GM19238 (cell line): ENCODE results near the gene COPS6.
A peak's percentile ranks its signal among the peaks of the same experiment; 100 is the strongest.

ENCODE experiments used
- DNase-seq: peaks from one replicate; pipeline ENCODE4 v3.0.0; 2011; ENCODE audit warnings: low spot score; ENCODE audit not compliant: insufficient read length

The COPS6 gene

GRCh38 chr7:100088621-100089457 lies at the start of gene COPS6:
Gene COPS6 (plus strand): TSS chr7:100088969. CDS start chr7:100088991, 22 bp downstream.
- peak; percentile 79 for DNase-seq

DNA sequence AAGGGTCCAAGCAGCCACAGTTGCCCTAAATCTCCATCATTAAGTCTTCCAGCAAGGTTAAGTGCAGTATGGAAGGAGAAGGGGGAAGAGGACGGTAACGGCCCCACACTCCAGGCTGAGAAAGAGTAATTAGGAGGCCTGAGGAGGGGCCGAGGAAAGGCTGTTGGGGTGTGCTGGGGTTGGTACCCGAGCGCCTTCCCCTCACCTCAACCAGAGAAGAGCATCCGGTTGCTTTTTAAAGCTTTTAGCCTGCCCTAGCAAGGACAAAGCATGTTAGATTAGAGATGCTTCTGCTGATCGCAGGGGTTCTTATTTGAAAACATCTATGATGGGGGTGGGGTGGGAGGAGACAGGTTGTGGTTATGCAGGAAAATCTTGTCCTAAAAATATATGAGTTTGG lies 48.2 kb upstream of the COPS6 start:
- no peak for DNase-seq

DNA sequence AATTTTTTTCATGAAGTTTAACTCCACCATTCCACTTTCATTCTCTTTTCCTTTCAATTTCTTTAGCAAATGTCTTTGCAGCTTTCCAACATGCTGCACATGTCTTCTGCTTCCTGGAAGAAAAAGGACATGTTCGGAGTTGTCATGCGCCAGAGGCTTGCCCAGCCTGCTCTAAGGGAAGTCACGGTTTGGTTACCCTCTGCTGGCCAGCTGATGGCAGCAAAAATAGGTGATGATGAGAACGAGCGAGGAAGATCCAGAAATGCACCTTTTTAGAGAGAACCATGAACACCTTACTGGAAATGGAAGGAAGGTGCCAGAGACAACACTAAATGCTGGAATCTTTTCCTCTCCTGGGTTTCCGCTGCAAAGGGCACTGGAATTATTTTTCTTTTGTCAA lies 44.1 kb upstream of the COPS6 start:
- no peak for DNase-seq

DNA sequence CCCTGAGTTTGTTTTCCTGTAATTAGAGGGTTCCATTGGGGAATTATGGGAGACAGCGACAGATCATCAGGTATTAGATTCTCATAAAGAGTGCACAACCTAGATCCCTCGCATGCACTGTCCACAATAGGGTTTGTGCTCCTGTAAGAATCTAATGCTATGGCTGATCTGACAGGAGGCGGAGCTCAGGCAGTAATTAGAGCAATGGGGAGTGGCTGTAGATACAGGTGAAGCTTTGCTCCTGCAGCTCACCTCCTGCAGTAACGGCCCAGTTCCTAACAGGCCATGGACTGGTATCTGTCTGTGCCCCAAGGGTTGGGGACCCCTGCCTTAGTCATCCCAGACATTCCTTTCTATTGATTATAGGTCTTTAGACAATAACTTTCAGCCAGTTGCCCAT lies 40.1 kb upstream of the COPS6 start:
- no peak for DNase-seq

- peak; percentile 87 for DNase-seq
These were observed 39.1 kb upstream of the COPS6 start, which contains the start of gene ZSCAN21 for GRCh38 chr7:100049441-100050291. Gene ZSCAN21 (plus strand): TSS chr7:100049774. CDS start chr7:100057007, 7,233 bp downstream.

GRCh38 chr7:100051611-100052010 lies 37.2 kb upstream of the COPS6 start:
- DNase-seq, result no peak

GRCh38 chr7:100053215-100053614 lies 35.6 kb upstream of the COPS6 start:
- DNase-seq, result no peak

DNA sequence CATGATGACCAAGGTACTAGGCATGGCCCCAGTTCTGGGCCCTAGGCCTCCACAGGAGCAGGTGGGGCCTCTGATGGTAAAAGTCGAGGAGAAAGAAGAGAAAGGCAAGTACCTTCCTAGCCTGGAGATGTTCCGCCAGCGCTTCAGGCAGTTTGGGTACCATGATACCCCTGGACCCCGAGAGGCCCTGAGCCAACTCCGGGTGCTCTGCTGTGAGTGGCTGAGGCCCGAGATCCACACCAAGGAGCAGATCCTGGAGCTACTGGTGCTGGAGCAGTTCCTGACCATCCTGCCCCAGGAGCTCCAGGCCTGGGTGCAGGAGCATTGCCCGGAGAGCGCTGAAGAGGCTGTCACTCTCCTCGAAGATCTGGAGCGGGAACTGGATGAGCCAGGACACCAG lies 31.8 kb upstream of the COPS6 start:
- no peak for DNase-seq

DNA sequence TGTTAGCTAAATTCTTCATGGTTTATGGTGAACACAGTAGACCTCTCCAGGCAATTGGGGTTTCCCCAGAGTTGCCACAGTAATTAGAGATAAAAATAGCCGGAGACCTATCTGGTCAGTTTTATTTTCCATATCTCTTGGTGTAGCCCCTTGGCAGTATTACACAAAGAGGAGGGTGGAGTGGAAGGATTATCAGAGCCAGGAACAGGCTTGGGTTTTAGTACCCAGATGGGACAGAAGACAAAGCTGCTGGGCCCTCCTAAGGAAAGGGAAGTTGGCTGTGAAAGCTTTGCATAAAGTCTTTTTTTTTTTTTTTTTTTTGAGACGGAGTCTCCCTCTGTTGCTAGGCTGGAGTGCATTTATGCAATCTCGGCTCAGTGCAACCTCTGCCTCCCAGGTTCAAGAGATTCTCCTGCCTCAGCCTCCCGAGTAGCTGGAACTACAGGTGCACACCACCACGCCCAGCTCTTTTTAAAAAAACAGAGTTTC lies 29.5 kb upstream of the COPS6 start:
- no peak for DNase-seq

GRCh38 chr7:100061518-100062193 lies 27.1 kb upstream of the COPS6 start:
- DNase-seq, result no peak

DNA sequence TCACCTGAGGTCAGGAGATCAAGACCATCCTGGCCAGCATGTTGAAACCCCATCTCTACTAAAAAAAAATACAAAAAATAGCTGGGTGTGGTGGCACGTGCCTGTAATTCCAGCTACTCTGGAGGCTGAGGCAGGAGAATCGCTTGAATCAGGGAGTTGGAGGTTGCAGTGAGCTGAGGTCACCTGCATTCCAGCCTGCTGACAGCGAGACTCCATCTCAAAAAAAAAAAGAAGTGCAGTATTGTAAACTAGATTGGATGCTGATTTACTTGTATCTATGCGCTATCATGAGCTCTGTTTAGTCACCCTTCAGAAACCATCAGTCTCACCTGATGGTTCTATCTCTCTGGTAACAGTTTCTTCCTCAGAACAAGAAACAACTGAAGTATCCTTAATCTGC lies 25.4 kb upstream of the COPS6 start:
- DNase-seq, result no peak

GRCh38 chr7:100064162-100064561 lies 24.6 kb upstream of the COPS6 start:
- DNase-seq, result no peak

DNA sequence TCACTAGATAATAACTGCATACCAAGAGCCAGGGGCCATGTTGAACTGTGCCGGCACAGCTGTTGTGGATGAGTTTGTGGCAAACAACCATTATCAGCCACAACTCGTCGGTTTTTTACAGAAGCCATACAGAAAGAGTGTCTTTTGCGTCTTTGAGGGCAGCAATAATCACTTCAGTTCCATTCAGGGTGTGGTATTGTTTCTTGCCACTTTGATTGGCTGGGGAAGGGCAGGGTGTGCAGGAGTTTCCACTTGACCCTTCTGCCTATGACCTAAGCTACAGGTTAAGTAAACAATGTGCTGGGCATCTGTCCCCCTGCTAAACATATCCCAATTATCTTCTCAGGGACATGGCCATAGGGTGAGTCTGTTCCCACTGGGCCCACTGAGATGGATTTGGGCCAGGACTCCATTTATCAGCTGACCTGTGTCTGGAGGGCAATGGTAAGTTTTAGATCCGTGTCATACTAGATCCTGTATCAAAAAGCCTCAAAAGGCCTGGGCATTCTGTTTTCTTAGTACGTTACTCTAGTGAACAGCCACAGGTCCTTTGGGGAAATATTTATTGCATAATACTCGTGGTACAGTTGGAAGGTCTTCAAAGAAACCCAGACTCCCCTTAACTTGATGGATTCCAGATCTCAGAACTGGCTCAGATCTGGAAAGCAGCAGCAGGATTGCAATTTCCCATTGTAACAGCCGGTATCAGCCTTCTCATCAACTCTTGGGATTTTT lies 23.1 kb upstream of the COPS6 start:
- no peak for DNase-seq

GRCh38 chr7:100066953-100067352 lies 21.8 kb upstream of the COPS6 start:
- no peak for DNase-seq

DNA sequence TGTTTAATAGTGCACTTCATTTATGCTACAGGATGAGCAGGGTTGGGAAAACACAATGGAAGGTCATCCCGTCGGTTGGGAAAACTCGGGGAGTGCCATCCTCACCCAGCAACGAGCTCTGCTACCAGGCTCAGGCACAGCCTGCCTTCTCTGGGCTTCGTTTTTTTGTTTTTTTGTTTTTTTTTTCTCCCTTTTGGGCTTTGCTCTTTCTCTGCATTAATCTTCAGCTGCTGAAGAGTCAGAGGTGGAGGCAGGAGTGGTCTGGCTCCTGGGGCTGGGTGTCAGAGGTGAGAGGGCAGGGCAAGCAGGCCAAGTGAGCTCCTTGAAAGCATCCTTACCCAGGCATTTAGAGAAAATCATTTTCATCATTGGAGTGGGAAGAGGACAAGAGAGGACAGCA lies 18.8 kb upstream of the COPS6 start:
- DNase-seq, result no peak

- no peak for DNase-seq
These were observed 17.6 kb upstream of the COPS6 start for GRCh38 chr7:100071018-100071723.

DNA sequence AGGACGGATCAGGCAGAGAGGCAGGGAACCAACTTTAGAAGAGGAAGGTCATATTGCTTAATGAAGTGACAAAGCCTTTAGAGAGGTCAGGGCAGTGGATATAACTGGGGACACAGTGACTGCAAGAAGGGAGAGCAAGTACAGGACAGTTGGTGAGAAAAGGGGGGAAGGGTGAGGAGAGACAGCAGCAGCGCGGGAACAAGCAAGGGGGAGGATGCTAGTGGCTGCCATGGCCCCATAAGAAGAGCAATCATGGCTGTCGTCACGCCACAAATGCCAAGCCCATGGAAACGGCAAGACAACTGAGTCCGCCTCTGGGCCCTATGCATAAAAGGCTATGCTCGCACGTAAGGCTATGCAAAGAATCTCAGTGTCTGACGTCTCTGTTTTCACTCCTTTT lies 16.3 kb upstream of the COPS6 start:
- DNase-seq, result no peak

DNA sequence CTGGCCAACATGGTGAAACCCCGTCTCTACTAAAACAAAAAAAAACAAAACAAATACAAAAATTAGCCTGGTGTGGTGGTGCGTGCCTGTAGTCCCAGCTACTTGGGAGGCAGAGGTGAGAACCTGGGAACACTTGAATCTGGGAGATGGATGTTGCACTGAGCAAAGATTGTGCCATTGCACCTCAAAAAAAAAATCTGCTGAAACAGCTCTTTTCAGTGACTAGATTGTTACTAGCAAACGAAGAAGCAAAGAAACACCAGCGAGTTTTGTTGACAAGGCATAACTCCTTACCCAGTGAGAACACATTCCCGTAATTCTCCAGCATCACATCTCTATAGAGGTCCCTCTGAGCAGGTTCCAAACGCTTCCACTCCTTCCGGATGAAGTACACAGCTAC lies 13.9 kb upstream of the COPS6 start:
- DNase-seq, result no peak

GRCh38 chr7:100075418-100075817 lies 13.4 kb upstream of the COPS6 start:
- no peak for DNase-seq

- DNase-seq, result no peak
These were observed 11.6 kb upstream of the COPS6 start for GRCh38 chr7:100077205-100077604.
